ENCODE results near the gene HLA-E.

The HLA-E gene

GRCh38 chr6:30515944-30516753 is 26.8 kb downstream of the HLA-E start:
- TF ChIP-seq GATA3 (IDR thresholded peaks at IDR 0.05; ENCODE audit: low read depth, low read length), result no peak
- no peak for TF ChIP-seq GATA2 (IDR thresholded peaks at IDR 0.05; ENCODE audit: low read depth, low read length)

GRCh38 chr6:30520522-30520921 is 31.2 kb downstream of the HLA-E start:
- TF ChIP-seq GATA3 (IDR thresholded peaks at IDR 0.05; ENCODE audit: low read depth, low read length), result no peak
- no peak for TF ChIP-seq GATA2 (IDR thresholded peaks at IDR 0.05; ENCODE audit: low read depth, low read length)

- TF ChIP-seq GATA2 (IDR thresholded peaks at IDR 0.05; ENCODE audit: low read depth, low read length), result no peak
- no peak for TF ChIP-seq GATA3 (IDR thresholded peaks at IDR 0.05; ENCODE audit: low read depth, low read length)
Observed at GRCh38 chr6:30530014-30530413, 40.7 kb downstream of the HLA-E start.

GRCh38 chr6:30533460-30534294 is 44.4 kb downstream of the HLA-E start:
- TF ChIP-seq GATA2 (IDR thresholded peaks at IDR 0.05; ENCODE audit: low read depth, low read length) (no peak), GATA3 (IDR thresholded peaks at IDR 0.05; ENCODE audit: low read depth, low read length) (no peak)

- no peak for TF ChIP-seq GATA2 (IDR thresholded peaks at IDR 0.05; ENCODE audit: low read depth, low read length)
- TF ChIP-seq GATA3 (IDR thresholded peaks at IDR 0.05; ENCODE audit: low read depth, low read length), result no peak
Observed at GRCh38 chr6:30537931-30538330, 48.6 kb downstream of the HLA-E start.

GRCh38 chr6:30541515-30542403 is 52.5 kb downstream of the HLA-E start:
- no peak for TF ChIP-seq GATA3 (IDR thresholded peaks at IDR 0.05; ENCODE audit: low read depth, low read length)
- no peak for TF ChIP-seq GATA2 (IDR thresholded peaks at IDR 0.05; ENCODE audit: low read depth, low read length)

GRCh38 chr6:30542404-30542725 is 53.1 kb downstream of the HLA-E start:
- no peak for TF ChIP-seq GATA2 (IDR thresholded peaks at IDR 0.05; ENCODE audit: low read depth, low read length)
- no peak for TF ChIP-seq GATA3 (IDR thresholded peaks at IDR 0.05; ENCODE audit: low read depth, low read length)

- no peak for TF ChIP-seq GATA2 (IDR thresholded peaks at IDR 0.05; ENCODE audit: low read depth, low read length)
- no peak for TF ChIP-seq GATA3 (IDR thresholded peaks at IDR 0.05; ENCODE audit: low read depth, low read length)
Observed at GRCh38 chr6:30542915-30543314, 53.6 kb downstream of the HLA-E start.

Measured in SH-SY5Y (cell line).